GM23248 (cell line): ENCODE results near the gene GPR137B. TPM values are rescaled to one million over a fixed set of nuclear protein-coding genes. Genes with fewer than 3 reads are reported as not detected.

ENCODE experiments used
- DNase-seq: peaks from one replicate; pipeline ENCODE4 v3.0.0-alpha.2; 2015
- H2AFZ ChIP-seq: fragments of 200-600 bp; sonication (generic); 2 replicates; pipeline ENCODE4 v1.6.1; 2016; ENCODE audit warnings: antibody characterized with exemption
- H3F3A ChIP-seq: fragments of 200-600 bp; sonication (generic); 2 replicates; pipeline ENCODE4 v1.6.1; 2016; ENCODE audit warnings: mild to moderate bottlenecking, antibody characterized with exemption, mixed run types; ENCODE audit not compliant: insufficient read depth
- H3K27ac ChIP-seq: fragments of 200-600 bp; sonication (generic); 2 replicates; pipeline ENCODE4 v1.5.1; 2016; ENCODE audit warnings: mild to moderate bottlenecking
- H3K27me3 ChIP-seq: fragments of 200-600 bp; sonication (generic); replicated peaks from 2 replicates; pipeline ENCODE4 v1.6.1; 2016; ENCODE audit warnings: mild to moderate bottlenecking; ENCODE audit not compliant: insufficient read depth
- H3K36me3 ChIP-seq: fragments of 200-600 bp; sonication (generic); 2 replicates; pipeline ENCODE4 v1.6.1; 2016; ENCODE audit warnings: low read depth, mild to moderate bottlenecking
- H3K4me1 ChIP-seq: fragments of 200-600 bp; sonication (generic); 2 replicates; pipeline ENCODE4 v1.6.1; 2016; ENCODE audit warnings: mild to moderate bottlenecking; ENCODE audit not compliant: insufficient read depth
- H3K4me2 ChIP-seq: fragments of 200-600 bp; sonication (generic); one replicate; pipeline ENCODE4 v1.6.1; 2016; ENCODE audit warnings: mild to moderate bottlenecking; ENCODE audit not compliant: unreplicated experiment
- H3K4me3 ChIP-seq: fragments of 200-600 bp; sonication (generic); 2 replicates; pipeline ENCODE4 v1.5.1; 2016; ENCODE audit warnings: mild to moderate bottlenecking
- H3K79me2 ChIP-seq: fragments of 200-600 bp; sonication (generic); 2 replicates; pipeline ENCODE4 v1.6.1; 2016; ENCODE audit warnings: mild to moderate bottlenecking; ENCODE audit not compliant: insufficient read depth
- H3K9ac ChIP-seq: fragments of 200-600 bp; sonication (generic); 2 replicates; pipeline ENCODE4 v1.6.1; 2016; ENCODE audit warnings: mild to moderate bottlenecking
- H3K9me2 ChIP-seq: fragments of 200-600 bp; sonication (generic); 2 replicates; pipeline ENCODE4 v1.6.1; 2016; ENCODE audit warnings: mixed run types, mild to moderate bottlenecking, moderate library complexity; ENCODE audit not compliant: insufficient read depth
- H3K9me3 ChIP-seq: fragments of 200-600 bp; sonication (generic); one replicate; pipeline ENCODE4 v1.6.1; 2017; ENCODE audit warnings: low read depth
- H4K20me1 ChIP-seq: fragments of 200-600 bp; sonication (generic); 2 replicates; pipeline ENCODE4 v1.6.0; 2016; ENCODE audit not compliant: insufficient read depth
- EZH2 ChIP-seq: fragments of 200-600 bp; sonication (generic); IDR thresholded peaks from 2 replicates; pipeline ENCODE4 v1.6.1; 2018; ENCODE audit warnings: antibody characterized with exemption, mild to moderate bottlenecking; ENCODE audit not compliant: insufficient read depth, poor library complexity, severe bottlenecking
- EZH2phosphoT487 ChIP-seq: fragments of 200-600 bp; sonication (generic); IDR thresholded peaks from 2 replicates; pipeline ENCODE4 v1.6.1; 2018; ENCODE audit warnings: antibody characterized with exemption, moderate library complexity, mild to moderate bottlenecking, low read depth; ENCODE audit not compliant: insufficient read depth
- WGBS, 2 experiments: methylation state at CpG; one replicate each; pipeline ENCODE4 v1.1.6; 2015 to 2017; ENCODE audit warnings: low lambda C conversion rate in 2 of 2, low coverage in 1 of 2; ENCODE audit errors: missing lambda C conversion rate in 2 of 2; 5-methylcytosine and 5-hydroxymethylcytosine counted together
- in situ Hi-C: fragments of 300-500 bp; cut with MboI; formaldehyde crosslinking; loops from 2 replicates; pipeline ENCODE4 v1.15.0; 2020
- polyA plus RNA-seq: library from polyadenylated mRNA; unstranded; fragments of >200 nt; fragmentation: Nextera tagmentation; extraction: Ambion mirVana; gene quantifications from 2 replicates; pipeline ENCODE4 v1.2.1, GENCODE V29; 2016
- total RNA-seq: library from RNA; depleted of rRNA; stranded (reverse); fragments of >200 nt; shearing (Covaris generic); gene quantifications from 2 replicates; pipeline ENCODE4 v1.2.3, GENCODE V29; 2014

The GPR137B gene
- total and polyA plus RNA-seq, 2 experiments from 2014 or later = 26.0 to 30.6 TPM

- no peak overlapping the region for H3K27ac ChIP-seq
Observed at GRCh38 chr1:236251587-236251986, 109.2 kb downstream of the GPR137B start.

GRCh38 chr1:236253119-236253518 is 110.8 kb downstream of the GPR137B start:
- Histone ChIP-seq H3K79me2 (no peaks in the 10 kb centered on the region), H3K9me3 (no peaks in the 10 kb centered on the region), H4K20me1 (no peaks in the 10 kb centered on the region)

More at GRCh38 chr1:236251587-236251986, 109.2 kb downstream of the GPR137B start:
- no peaks in the 10 kb centered on the region for H3K79me2 ChIP-seq
- H3K9me2 ChIP-seq = no peaks in the 10 kb centered on the region
- no peaks in the 10 kb centered on the region for H3K9me3 ChIP-seq
- H3K4me3 ChIP-seq = no peak overlapping the region
- H3F3A ChIP-seq = no peaks in the 10 kb centered on the region
- no peak overlapping the region for H3K9ac ChIP-seq
- no peaks in the 10 kb centered on the region for H4K20me1 ChIP-seq
- WGBS, 2 experiments = 95 to 100% methylated on average over 1 of the region's 1 CpG
- no peaks in the 10 kb centered on the region for H3K36me3 ChIP-seq
- DNase-seq = no peak
- H3K4me1 ChIP-seq = no peaks in the 10 kb centered on the region
- in situ Hi-C loops = no loop called here
- H3K27me3 ChIP-seq = no peaks in the 10 kb centered on the region
- no peak overlapping the region for H3K4me2 ChIP-seq
- no peak for TF ChIP-seq EZH2
- TF ChIP-seq EZH2phosphoT487 = no peak
- no peak overlapping the region for H2AFZ ChIP-seq

GRCh38 chr1:236253918-236254637 is 111.7 kb downstream of the GPR137B start:
- no peak overlapping the region for H3K27ac ChIP-seq

More at GRCh38 chr1:236253119-236253518, 110.8 kb downstream of the GPR137B start:
- no peaks in the 10 kb centered on the region for H3K9me2 ChIP-seq
- in situ Hi-C loops = no loop called here
- H3K4me2 ChIP-seq = no peak overlapping the region
- no peaks in the 10 kb centered on the region for H3K27me3 ChIP-seq
- TF ChIP-seq EZH2phosphoT487 = no peak
- no peak for TF ChIP-seq EZH2
- no peak overlapping the region for H3K9ac ChIP-seq
- no peaks in the 10 kb centered on the region for H3F3A ChIP-seq
- H3K4me1 ChIP-seq = no peaks in the 10 kb centered on the region
- no peak overlapping the region for H3K27ac ChIP-seq
- no peak overlapping the region for H2AFZ ChIP-seq
- WGBS, 2 experiments = 58 to 91% methylated on average over 1 of the region's 1 CpG
- no peak for DNase-seq
- H3K36me3 ChIP-seq = no peaks in the 10 kb centered on the region
- H3K4me3 ChIP-seq = no peak overlapping the region

GRCh38 chr1:236257216-236257615 is 114.9 kb downstream of the GPR137B start:
- no peak overlapping the region for H2AFZ ChIP-seq
- H3K9me2 ChIP-seq = no peaks in the 10 kb centered on the region
- DNase-seq = no peak
- H4K20me1 ChIP-seq = no peaks in the 10 kb centered on the region
- in situ Hi-C loops = no loop called here
- no peaks in the 10 kb centered on the region for H3K36me3 ChIP-seq
- no peaks in the 10 kb centered on the region for H3K27me3 ChIP-seq
- no peaks in the 10 kb centered on the region for H3F3A ChIP-seq
- no peak overlapping the region for H3K27ac ChIP-seq
- no peaks in the 10 kb centered on the region for H3K4me1 ChIP-seq
- H3K79me2 ChIP-seq = no peaks in the 10 kb centered on the region
- H3K4me3 ChIP-seq = no peak overlapping the region
- no peak overlapping the region for H3K9ac ChIP-seq
- no peak overlapping the region for H3K4me2 ChIP-seq
- TF ChIP-seq EZH2 (no peak), EZH2phosphoT487 (no peak)
- H3K9me3 ChIP-seq = no peaks in the 10 kb centered on the region

More at GRCh38 chr1:236253918-236254637, 111.7 kb downstream of the GPR137B start:
- H3K4me2 ChIP-seq = no peak overlapping the region
- H3K9ac ChIP-seq = no peak overlapping the region
- 60 to 64% methylated on average over 4 of the region's 4 CpGs for WGBS, 2 experiments
- no peak for DNase-seq
- no peaks in the 10 kb centered on the region for H3K79me2 ChIP-seq
- no peaks in the 10 kb centered on the region for H3K9me2 ChIP-seq
- H3K9me3 ChIP-seq = no peaks in the 10 kb centered on the region
- no peak overlapping the region for H3K4me3 ChIP-seq
- no peaks in the 10 kb centered on the region for H3K4me1 ChIP-seq
- no peaks in the 10 kb centered on the region for H4K20me1 ChIP-seq
- no peaks in the 10 kb centered on the region for H3K27me3 ChIP-seq
- in situ Hi-C loops = no loop called here
- H3K36me3 ChIP-seq = no peaks in the 10 kb centered on the region
- H2AFZ ChIP-seq = no peak overlapping the region
- H3F3A ChIP-seq = no peaks in the 10 kb centered on the region
- TF ChIP-seq EZH2 = no peak
- TF ChIP-seq EZH2phosphoT487 = no peak
